ACC112 (cell line): ENCODE data around the gene ZNF346.

ENCODE experiments used
- H2AFZ ChIP-seq: fragments of 200-600 bp; sonication (generic); one replicate; pipeline ENCODE4 v1.6.0; 2017; ENCODE audit warnings: antibody characterized with exemption, low read length; ENCODE audit not compliant: unreplicated experiment
- H3K27ac ChIP-seq: fragments of 200-600 bp; sonication (generic); 2 replicates; pipeline ENCODE4 v1.5.1; 2014; ENCODE audit warnings: low read depth, mild to moderate bottlenecking, antibody characterized with exemption, low read length, moderate library complexity
- H3K27me3 ChIP-seq: fragments of 200-600 bp; sonication (generic); 2 replicates; pipeline ENCODE4 v1.6.1; 2014; ENCODE audit warnings: mild to moderate bottlenecking, antibody characterized with exemption, low read length, moderate library complexity, mixed read lengths; ENCODE audit not compliant: insufficient read depth
- H3K36me3 ChIP-seq: fragments of 200-600 bp; sonication (generic); 2 replicates; pipeline ENCODE4 v1.6.1; 2016; ENCODE audit warnings: mild to moderate bottlenecking, antibody characterized with exemption, low read length, moderate library complexity, mixed read lengths; ENCODE audit not compliant: insufficient read depth
- H3K4me1 ChIP-seq: fragments of 200-600 bp; sonication (generic); one replicate; pipeline ENCODE4 v1.6.1; 2016; ENCODE audit warnings: low read length, mixed read lengths; ENCODE audit not compliant: insufficient read depth, unreplicated experiment, control insufficient read depth
- H3K4me3 ChIP-seq: fragments of 200-600 bp; sonication (generic); 2 replicates; pipeline ENCODE4 v1.5.1; 2014; ENCODE audit warnings: mild to moderate bottlenecking, low read depth, low read length
- H3K79me2 ChIP-seq: fragments of 200-600 bp; sonication (generic); one replicate; pipeline ENCODE4 v1.6.0; 2016; ENCODE audit warnings: low read length; ENCODE audit not compliant: control insufficient read depth, unreplicated experiment, insufficient read depth

The ZNF346 gene

GRCh38 chr5:177103523-177104253 is 81.2 kb downstream of the ZNF346 start:
- no peak overlapping the region for H3K4me3 ChIP-seq
- H3K4me1 ChIP-seq, result peaks cover 3% of the 10 kb centered on the region
- no peaks in the 10 kb centered on the region for H3K36me3 ChIP-seq
- peaks cover 6% of the 10 kb centered on the region; the same call in 1 of the 2 replicates for H3K27me3 ChIP-seq
- no peak overlapping the region for H2AFZ ChIP-seq
- H3K79me2 ChIP-seq, result no peaks in the 10 kb centered on the region
- no peak overlapping the region for H3K27ac ChIP-seq

- H3K36me3 ChIP-seq, result no peaks in the 10 kb centered on the region
- no peak overlapping the region for H3K27ac ChIP-seq
- no peaks in the 10 kb centered on the region for H3K4me1 ChIP-seq
- peaks cover 6% of the 10 kb centered on the region; the same call in 1 of the 2 replicates for H3K27me3 ChIP-seq
- H3K4me3 ChIP-seq, result no peak overlapping the region
- H2AFZ ChIP-seq, result no peak overlapping the region
- H3K79me2 ChIP-seq, result no peaks in the 10 kb centered on the region
Measured at GRCh38 chr5:177105691-177106476, 83.4 kb downstream of the ZNF346 start.

DNA sequence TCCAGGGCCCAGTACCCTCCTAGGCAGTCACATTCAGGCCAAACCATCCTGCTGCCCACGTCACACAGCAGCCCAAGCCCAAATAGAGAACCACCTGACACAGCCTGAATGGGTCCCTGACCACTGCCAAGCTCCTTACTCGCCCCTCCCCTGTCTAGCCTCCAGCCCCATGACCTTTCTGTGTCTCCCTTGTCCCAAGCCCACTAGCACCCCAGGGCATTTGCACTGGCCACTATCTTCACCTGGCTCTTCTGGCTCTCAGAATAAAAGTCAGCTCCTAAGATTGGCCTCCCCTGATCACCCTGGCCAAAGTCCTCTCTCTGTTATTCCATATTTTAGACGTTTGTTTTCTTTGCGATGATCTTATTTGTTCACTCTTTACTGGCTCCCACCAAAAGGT is 84.7 kb downstream of the ZNF346 start:
- no peaks in the 10 kb centered on the region for H3K79me2 ChIP-seq
- peaks cover 6% of the 10 kb centered on the region; the same call in 1 of the 2 replicates for H3K27me3 ChIP-seq
- H3K4me1 ChIP-seq, result no peaks in the 10 kb centered on the region
- H3K27ac ChIP-seq, result no peak overlapping the region
- H3K4me3 ChIP-seq, result no peak overlapping the region
- no peaks in the 10 kb centered on the region for H3K36me3 ChIP-seq
- H2AFZ ChIP-seq, result no peak overlapping the region

DNA sequence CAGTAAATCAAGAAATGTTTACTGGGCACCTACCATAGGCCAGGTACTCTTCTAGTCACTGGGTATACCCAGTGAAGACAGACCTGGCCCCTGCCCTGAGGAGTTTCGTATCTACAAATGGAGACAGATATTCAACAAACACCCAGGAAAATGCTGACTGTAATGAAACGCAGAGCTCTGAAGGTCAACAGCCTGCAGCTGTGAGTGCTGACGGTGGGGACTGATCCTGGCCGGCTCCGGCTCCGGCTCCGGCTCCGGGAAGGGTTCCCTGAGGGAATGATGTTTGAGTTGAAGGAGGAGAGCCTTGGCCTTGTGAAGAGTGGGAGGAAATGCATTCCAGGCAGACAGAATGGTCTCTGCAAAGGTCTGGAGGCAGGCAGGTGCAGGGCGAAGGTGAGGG is 87.3 kb downstream of the ZNF346 start:
- Histone ChIP-seq H3K79me2 (no peaks in the 10 kb centered on the region), H2AFZ (no peak overlapping the region), H3K27me3 (peaks cover 3% of the 10 kb centered on the region; the same call in 1 of the 2 replicates), H3K4me3 (no peak overlapping the region), H3K36me3 (no peaks in the 10 kb centered on the region), H3K4me1 (peaks cover 3% of the 10 kb centered on the region), H3K27ac (no peak overlapping the region)

- Histone ChIP-seq H2AFZ (no peak overlapping the region), H3K4me3 (no peak overlapping the region)
Measured at GRCh38 chr5:177111720-177112394, 89.4 kb downstream of the ZNF346 start.

GRCh38 chr5:177112589-177113220 is 90.2 kb downstream of the ZNF346 start:
- Histone ChIP-seq H3K79me2 (no peaks in the 10 kb centered on the region), H3K4me3 (no peak overlapping the region), H3K27ac (no peak overlapping the region), H3K4me1 (peaks cover 8% of the 10 kb centered on the region), H3K36me3 (no peaks in the 10 kb centered on the region), H3K27me3 (no peaks in the 10 kb centered on the region), H2AFZ (no peak overlapping the region)

More at GRCh38 chr5:177111720-177112394, 89.4 kb downstream of the ZNF346 start:
- Histone ChIP-seq H3K36me3 (no peaks in the 10 kb centered on the region), H3K27me3 (no peaks in the 10 kb centered on the region), H3K79me2 (no peaks in the 10 kb centered on the region), H3K27ac (no peak overlapping the region), H3K4me1 (peaks cover 8% of the 10 kb centered on the region)

- no peak overlapping the region for H3K27ac ChIP-seq
- H2AFZ ChIP-seq, result peak overlapping the region; percentile 2
- H3K4me1 ChIP-seq, result peaks cover 8% of the 10 kb centered on the region
- H3K4me3 ChIP-seq, result no peak overlapping the region
- no peaks in the 10 kb centered on the region for H3K27me3 ChIP-seq
- H3K79me2 ChIP-seq, result no peaks in the 10 kb centered on the region
- H3K36me3 ChIP-seq, result no peaks in the 10 kb centered on the region
Measured at GRCh38 chr5:177113566-177114424, 91.3 kb downstream of the ZNF346 start.

DNA sequence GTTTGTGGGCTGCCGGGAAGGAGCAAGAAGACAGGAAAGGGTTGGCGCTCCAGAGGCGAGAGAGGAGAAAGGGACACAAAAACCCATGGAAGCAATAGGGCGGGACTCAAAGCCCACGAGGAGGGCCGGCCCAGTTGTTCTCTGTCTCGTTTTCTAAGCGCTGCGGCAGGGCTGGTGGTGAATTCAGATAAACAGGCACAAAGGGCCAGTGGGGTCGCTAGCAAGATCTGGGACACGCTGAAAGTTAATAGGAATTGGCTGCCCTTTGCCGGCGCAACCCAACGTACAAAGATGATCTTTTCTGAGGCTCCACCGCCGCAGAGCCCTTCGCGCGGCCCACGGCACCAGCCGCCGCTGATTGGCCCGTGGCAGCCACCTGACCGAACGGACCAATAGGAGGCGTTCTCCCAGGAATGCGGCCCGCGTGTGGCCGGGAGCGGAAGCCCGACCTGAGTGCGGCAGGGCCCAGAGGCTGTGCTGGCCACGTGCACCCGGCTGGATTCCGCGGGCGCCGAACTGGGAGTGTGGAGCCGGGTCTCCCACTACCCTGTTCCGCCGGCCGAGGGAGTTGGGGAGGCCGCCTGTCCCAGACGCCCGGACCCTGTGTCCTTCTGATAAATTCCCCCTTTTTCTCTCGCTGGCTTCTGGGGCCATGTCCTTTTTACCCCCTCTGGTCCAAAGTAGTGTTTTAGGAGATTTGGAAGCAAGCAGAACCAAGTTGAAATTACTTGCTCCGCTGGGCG is 94.3 kb downstream of the ZNF346 start:
- H3K4me3 ChIP-seq, result peak overlapping the region; percentile 62
- no peaks in the 10 kb centered on the region for H3K79me2 ChIP-seq
- H3K27ac ChIP-seq, result 0 out of 2 replicates have a peak overlapping the region, but pooled peaks have one; percentile 12
- peaks cover 8% of the 10 kb centered on the region for H3K4me1 ChIP-seq
- H3K27me3 ChIP-seq, result no peaks in the 10 kb centered on the region
- H2AFZ ChIP-seq, result peak overlapping the region; percentile 98
- no peaks in the 10 kb centered on the region for H3K36me3 ChIP-seq

- H2AFZ ChIP-seq, result peak overlapping the region; percentile 75
- no peaks in the 10 kb centered on the region for H3K27me3 ChIP-seq
- H3K27ac ChIP-seq, result no peak overlapping the region
- no peaks in the 10 kb centered on the region for H3K36me3 ChIP-seq
- H3K79me2 ChIP-seq, result no peaks in the 10 kb centered on the region
- H3K4me1 ChIP-seq, result peaks cover 8% of the 10 kb centered on the region
- no peak overlapping the region for H3K4me3 ChIP-seq
Measured at GRCh38 chr5:177117441-177118045, 95.0 kb downstream of the ZNF346 start.
